HG03575 (cell line): ENCODE measurements around the gene FOSL2.

Experiments
- ATAC-seq: cut with Tn5 transposase; IDR thresholded peaks from one replicate; pipeline ENCODE4 v1.9.1; 2021; ENCODE audit not compliant: unreplicated experiment, insufficient number of reproducible peaks, low FRiP score; ENCODE audit errors: extremely low read depth

Gene FOSL2

GRCh38 chr2:28438532-28439063, 45.9 kb downstream of the FOSL2 start:
- no peak for ATAC-seq

GRCh38 chr2:28439127-28439526, 46.5 kb downstream of the FOSL2 start:
- no peak for ATAC-seq

GRCh38 chr2:28439763-28440162, 47.1 kb downstream of the FOSL2 start:
- ATAC-seq, result no peak

- no peak for ATAC-seq
These were observed 49.7 kb downstream of the FOSL2 start for GRCh38 chr2:28442328-28442727.

GRCh38 chr2:28444956-28445355, 52.3 kb downstream of the FOSL2 start:
- ATAC-seq, result no peak

GRCh38 chr2:28445448-28446258, 53.0 kb downstream of the FOSL2 start:
- ATAC-seq, result no peak

GRCh38 chr2:28446531-28446930, 53.9 kb downstream of the FOSL2 start:
- no peak for ATAC-seq

GRCh38 chr2:28447086-28447485, 54.4 kb downstream of the FOSL2 start:
- no peak for ATAC-seq

- no peak for ATAC-seq
These were observed 55.5 kb downstream of the FOSL2 start for GRCh38 chr2:28447943-28448792.

GRCh38 chr2:28448793-28449100, 56.1 kb downstream of the FOSL2 start:
- no peak for ATAC-seq

- no peak for ATAC-seq
These were observed 56.4 kb downstream of the FOSL2 start for GRCh38 chr2:28449126-28449487.

GRCh38 chr2:28449488-28450395, 57.1 kb downstream of the FOSL2 start:
- ATAC-seq, result no peak

- ATAC-seq, result no peak
These were observed 58.4 kb downstream of the FOSL2 start for GRCh38 chr2:28450901-28451565.

GRCh38 chr2:28451793-28452533, 59.3 kb downstream of the FOSL2 start:
- no peak for ATAC-seq

GRCh38 chr2:28452534-28453081, 60.0 kb downstream of the FOSL2 start:
- ATAC-seq, result no peak

- ATAC-seq, result no peak
These were observed 60.7 kb downstream of the FOSL2 start for GRCh38 chr2:28453396-28453795.

- ATAC-seq, result no peak
These were observed 61.6 kb downstream of the FOSL2 start for GRCh38 chr2:28454016-28454930.
